HPDE6-E6E7 (cell line): ENCODE data around the gene GRIA4.

Experiments used
- DNase-seq: peaks from one replicate; pipeline ENCODE4 v3.0.0; 2011; ENCODE audit warnings: missing footprints; ENCODE audit errors: extremely low spot score

Gene GRIA4

GRCh38 chr11:105789579-105790420, 179.9 kb downstream of the GRIA4 start:
- no peak for DNase-seq

DNA sequence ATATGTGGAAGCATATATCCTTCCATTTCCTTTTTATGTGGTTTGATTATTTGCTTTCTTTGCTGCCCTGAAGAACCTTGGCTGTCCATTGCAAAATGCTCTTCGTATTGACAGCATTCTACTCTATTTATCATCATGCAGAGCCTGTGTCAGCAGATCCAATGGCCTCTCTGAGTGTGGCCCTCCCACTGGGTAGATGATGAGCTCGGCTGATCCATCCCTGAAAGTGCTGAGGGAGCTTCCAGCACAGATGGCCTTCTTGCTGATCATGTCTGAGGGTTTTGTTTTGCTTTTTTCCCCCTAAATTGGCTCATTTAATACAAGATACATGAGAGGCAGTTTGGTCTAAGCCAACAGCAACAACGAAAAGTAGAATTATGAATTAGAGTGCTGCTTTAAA, 181.0 kb downstream of the GRIA4 start:
- DNase-seq, result no peak

DNA sequence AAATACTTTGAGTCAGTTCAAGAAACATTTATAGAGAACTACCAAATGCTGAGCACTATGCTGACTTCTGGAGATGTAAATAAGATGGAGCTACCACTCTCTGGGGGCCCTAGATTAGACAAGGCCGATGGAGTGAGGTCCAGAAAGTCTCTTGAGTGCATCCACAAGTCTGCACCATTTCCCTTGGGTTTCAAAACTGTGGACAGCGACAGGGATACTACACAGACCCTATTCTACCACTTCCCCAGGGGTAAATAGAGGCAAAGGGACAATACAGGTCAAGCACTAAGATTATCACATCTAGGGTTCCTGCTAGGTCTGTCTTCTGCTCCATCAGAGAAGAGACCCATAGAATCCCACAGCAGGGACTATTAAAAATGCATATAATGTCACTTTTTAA, 183.2 kb downstream of the GRIA4 start:
- DNase-seq, result no peak

GRCh38 chr11:105799263-105799662, 189.4 kb downstream of the GRIA4 start:
- no peak for DNase-seq

DNA sequence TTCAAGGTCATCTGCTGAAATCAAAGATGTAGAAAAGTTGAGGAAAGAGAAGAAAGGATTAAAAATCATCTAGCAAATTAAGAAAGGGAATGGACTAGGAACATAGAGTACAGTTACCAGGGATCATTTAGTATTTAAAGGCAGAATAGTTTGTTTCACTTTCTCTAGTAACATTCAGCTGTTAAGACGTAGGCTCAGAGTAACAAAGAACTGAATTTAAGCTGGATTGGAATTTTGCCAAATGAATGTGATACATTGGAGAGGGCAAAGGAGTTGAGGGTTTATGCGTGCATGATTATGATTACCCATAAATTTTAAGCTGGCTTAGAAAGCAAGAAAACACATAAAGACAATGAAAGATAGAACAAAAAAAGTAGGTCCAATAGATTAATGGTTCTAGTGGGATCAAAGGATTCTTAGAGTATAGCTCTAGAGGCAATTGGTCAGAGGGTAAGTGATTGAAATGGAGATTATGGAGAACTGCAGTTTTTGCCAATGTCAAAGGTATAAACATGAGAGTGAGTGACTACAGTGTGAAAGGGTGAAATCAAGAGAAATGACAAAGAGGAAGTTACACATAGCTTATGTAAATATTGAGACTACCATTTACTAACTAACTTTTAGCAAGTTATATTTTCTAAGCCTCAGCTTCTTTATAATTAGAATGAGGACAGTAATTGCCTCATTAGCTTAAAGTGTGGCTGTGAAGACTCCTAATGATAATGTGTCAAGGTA, 190.0 kb downstream of the GRIA4 start:
- no peak for DNase-seq

DNA sequence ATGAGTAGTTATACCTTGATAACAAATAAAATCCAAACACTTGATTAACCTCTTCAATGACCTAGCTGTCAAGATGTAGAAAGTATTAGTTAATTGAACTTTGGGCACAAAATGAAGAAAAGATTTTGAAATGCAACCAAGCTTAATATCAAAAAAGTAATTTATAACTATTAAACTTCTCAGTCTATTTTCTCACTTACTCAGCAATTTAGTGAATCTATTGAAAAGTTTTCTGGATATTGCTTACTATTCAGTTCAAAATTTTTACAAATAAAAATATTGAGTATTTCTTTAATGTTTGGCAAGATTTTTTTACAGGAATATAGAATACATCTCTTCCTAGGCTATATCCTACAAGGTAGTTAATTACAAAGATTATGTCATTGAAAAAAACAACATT, 192.5 kb downstream of the GRIA4 start:
- DNase-seq, result no peak

DNA sequence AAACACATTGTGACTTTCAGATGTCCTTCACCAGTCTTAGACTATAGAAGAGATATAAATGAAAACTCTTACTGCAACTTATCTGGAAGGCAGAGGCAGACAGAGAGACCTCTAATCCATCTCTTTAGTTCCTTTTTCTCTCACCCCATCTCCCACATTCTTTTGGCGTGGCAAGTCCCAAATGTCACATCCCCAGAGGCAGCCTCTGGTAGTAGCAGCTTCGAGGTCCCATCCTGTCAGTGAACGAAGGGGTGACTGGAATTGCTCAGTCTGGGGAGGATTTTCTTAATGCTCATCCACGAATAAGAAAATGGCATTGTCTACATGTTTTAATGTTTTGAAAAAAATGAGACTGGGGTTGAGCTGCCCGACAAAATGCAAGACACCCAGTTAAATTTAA, 201.4 kb downstream of the GRIA4 start:
- DNase-seq, result no peak

DNA sequence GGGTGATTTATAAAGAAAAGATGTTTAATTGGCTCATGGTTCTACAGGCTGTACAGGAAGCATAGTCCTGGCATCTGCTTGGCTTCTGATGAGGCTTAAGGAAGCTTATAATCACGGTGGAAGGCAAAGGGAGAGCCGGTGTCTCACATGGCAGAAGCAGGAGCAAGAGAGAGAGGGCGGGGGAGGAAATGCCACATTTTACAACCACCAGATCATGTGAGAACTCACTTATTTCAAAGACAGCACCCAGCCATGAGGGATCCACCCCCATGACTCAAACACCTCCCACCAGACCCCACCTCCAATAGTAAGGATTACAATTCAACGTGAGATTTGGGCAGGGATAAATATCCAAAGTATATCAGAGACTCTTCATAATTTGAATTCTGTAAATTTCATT, 211.5 kb downstream of the GRIA4 start:
- no peak for DNase-seq

GRCh38 chr11:105821781-105822180, 211.9 kb downstream of the GRIA4 start:
- DNase-seq, result no peak

GRCh38 chr11:105823495-105824033, 213.7 kb downstream of the GRIA4 start:
- no peak for DNase-seq

DNA sequence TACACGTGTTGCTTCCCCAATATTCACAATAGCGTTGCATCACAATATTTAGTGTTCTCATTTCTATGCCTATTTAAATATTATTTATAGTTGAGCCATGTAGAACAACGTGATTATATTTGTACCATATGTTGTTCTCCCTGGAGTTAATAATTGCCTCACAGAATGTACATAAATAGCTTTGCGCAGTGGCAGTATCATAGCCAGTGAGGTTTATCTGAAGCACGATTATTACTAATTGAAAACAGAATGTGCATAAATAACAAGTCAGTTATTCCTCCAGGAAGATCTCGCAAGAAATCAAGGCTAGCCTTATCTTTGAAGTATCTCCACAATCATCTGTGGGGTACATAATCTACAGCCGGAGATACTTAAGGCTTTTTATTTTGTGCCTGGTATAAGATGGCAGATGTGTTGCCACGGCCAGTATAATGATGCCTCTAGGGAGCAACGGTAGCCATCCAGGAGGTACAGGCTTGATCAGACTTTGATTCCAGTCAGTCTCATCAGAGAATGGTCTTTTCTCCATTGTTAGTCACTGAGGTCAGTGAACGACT, 214.7 kb downstream of the GRIA4 start:
- DNase-seq, result no peak

GRCh38 chr11:105825141-105825540, 215.3 kb downstream of the GRIA4 start:
- no peak for DNase-seq

DNA sequence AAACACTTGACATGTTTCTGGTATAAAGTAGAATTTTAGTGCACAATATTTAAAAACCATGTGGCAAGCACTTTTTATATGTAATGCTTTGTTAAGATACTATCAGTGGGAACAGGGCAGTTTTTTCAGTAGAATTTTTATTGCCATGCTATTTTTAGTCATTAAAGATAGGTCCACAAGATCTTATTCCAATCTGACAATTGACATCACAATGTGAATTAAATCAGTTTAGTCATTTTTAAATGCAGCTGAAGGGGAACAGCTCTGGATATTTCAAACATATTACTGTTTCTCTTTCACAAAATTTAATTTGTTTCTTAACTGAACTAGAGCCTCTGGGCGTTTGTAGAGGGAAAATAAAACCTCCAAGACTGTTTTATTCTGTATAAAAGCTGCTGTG, 218.0 kb downstream of the GRIA4 start:
- no peak for DNase-seq

DNA sequence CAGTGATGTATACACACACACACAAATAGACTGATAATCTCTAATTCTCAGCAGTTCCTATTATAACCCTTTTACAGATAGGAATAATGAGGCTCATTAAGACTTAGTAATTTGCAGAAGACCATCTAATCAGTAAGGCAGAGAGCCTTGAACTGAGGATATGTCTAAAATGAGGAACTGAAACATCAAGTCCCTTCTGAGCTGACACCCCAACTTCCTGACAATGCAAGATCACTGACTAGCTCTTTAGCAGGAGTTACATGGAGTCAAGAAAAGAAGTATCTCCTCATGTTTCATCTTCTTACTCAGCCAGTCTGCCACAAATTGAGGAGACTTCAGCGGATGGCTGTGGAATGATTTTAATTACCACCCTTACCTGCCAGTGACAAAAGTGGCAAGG, 219.2 kb downstream of the GRIA4 start:
- DNase-seq, result no peak

- no peak for DNase-seq
Observed at GRCh38 chr11:105834461-105834860, 224.6 kb downstream of the GRIA4 start.

DNA sequence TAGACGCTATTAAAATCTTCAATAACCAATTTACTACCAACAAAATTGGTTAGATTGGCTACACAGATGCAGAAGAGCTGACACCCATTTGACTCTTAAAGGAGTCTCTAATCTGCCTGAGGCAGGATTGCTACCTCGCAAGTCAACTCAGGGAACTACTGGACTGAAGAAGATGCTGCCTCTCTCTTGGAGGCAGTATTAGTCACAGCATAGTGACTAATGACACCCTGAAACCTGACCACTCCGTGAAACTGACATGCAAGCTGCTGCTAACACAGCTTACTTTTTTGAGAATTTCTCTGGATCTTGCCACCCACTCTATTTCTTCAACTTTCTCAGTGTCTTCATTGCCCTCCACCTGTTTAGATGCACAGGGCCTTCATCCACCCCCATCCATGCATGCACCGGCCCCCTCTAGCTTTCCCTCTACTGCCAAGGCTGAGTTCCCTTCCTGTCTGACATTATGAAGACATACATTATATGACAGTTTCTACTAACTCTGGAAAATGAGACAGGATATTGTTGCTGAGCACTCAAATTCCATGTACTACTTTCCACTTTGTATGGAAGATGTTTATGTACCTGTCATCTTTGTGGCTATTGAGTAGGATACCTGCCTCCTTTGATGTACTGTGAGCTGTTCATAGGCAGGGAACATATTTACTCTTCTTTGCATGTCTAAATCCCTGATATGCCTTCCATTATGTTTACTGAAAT, 229.0 kb downstream of the GRIA4 start:
- peak; percentile 63 for DNase-seq

DNA sequence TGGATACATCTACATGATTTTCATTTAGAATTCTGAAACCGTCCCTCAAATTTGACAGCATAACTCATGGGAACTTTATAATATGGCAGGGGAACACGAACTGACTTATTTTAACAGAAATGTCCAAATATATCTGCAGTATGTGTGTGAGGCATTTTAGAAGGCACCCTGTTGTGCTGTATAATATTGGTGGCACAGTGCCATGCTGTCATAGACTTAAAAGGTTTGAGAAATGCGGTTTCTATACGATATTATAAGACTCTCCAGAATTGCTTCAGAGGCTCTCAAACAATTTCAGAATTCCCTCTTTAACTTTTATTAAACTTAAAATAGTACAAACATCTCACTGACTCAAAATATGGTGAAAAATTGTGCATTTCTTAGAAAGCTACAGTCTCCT, 230.5 kb downstream of the GRIA4 start:
- no peak for DNase-seq

DNA sequence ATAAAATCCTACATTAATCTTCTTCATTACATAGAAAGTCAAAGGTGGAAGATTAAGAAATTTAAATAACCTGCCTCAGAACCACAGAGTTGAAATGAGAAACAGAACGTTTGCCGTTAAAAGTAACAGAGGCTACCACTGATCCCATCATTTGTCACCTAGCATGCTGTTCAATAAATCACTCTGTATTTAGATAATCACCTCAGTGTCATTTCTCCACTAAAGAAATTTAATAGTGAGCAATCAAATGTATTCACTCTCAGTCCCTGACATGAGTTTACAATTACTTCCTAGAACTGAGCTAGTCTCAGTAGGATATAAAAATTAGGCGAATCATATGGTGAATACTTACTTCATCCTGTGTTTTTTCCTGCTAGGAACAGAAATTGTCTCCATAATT, 242.5 kb downstream of the GRIA4 start:
- DNase-seq, result no peak

- no peak for DNase-seq
Observed at GRCh38 chr11:105854269-105854668, 244.4 kb downstream of the GRIA4 start.

DNA sequence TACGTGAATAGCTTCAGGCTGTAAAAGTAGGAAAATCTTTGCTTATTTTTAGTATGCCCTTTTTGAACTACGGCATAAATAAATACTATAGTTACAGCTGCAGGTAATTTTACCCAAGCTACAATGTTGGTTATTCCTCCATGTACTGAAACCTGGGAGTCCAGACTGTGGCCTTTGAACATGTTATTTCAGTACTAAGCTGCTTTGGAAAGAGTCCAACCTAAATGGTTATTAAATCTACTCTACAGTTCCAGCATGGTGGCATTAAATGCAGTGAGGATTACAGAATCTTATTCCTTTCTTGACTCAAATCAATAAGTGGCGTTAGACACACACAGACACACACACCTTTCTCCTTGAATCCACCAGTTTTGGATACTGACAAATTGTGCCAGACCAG, 247.1 kb downstream of the GRIA4 start:
- DNase-seq, result no peak

DNA sequence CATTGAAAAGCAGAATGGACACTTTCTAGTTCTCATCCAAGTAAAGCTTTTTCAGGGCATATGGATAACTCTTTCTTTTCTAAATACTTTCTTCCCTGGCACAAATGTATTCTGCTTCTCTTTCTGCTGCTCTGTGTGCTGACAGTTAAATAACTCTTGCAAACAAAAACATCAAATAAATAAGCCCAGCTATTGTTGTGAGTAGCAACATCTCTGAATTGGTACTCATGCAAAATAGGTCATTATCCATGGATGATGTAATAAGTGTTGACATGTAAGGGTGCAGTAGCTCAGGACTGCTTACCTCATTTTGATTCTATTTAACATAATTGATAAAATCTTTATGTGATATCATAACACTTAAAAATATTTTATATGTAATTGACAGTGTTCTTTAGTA, 247.9 kb downstream of the GRIA4 start:
- DNase-seq, result no peak

DNA sequence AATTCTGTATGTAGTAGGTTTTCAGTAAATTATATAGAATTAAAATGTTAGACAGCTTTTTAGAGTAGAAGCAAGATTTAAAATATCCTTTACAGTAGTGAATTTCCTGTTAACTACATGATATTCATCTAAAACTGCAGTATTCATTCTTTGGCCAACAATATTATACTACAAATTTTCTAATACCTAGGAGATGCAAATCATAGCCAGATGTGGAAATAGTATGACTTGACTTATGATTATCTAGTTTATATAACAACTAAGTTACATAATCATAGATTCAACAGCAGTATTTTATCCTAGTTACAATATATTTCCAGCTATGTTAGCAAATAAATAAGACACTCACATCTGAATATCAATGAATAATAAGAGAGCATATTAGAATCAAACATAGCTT, 249.0 kb downstream of the GRIA4 start:
- no peak for DNase-seq
